ENCODE measurements around the gene FADS1.

DNA sequence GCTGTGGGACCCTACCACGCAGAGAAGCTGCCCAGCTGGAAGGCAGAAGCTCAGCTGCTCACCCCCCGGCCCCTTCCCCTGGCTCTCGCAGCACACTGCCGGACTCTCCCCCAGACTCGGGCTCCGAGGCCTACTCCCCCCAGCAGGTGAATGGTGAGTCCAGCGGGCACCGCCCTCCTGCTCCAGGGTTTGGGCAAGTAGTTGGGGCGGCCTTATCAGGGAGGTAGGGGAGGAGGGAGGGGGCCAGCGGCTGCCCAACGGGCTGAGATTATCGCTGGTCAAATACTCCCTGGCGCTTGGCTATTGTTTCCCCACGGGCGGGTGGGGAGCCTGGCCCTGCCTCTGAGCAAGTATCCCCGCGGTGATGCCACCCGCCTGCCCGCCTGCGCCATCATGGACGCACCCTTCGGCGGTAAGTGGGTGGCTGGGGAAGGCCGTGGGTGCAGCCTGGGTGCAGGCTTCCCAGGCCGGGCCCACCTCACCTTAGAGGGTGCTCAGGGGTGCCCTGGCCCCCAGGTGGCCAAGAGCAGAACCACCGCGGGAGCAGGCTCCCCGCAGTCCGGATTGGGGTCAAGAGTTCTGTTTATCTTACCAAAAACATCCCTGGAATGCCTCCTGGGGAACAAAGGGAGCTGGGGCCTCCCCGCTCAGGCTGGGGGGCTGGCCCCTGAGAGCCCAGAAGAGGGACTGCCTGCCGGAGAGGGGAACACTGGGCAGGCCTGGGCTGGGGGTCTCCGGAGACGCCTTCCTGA, 47.5 kb downstream of the FADS1 start:
- TF ChIP-seq, protein P1, sequence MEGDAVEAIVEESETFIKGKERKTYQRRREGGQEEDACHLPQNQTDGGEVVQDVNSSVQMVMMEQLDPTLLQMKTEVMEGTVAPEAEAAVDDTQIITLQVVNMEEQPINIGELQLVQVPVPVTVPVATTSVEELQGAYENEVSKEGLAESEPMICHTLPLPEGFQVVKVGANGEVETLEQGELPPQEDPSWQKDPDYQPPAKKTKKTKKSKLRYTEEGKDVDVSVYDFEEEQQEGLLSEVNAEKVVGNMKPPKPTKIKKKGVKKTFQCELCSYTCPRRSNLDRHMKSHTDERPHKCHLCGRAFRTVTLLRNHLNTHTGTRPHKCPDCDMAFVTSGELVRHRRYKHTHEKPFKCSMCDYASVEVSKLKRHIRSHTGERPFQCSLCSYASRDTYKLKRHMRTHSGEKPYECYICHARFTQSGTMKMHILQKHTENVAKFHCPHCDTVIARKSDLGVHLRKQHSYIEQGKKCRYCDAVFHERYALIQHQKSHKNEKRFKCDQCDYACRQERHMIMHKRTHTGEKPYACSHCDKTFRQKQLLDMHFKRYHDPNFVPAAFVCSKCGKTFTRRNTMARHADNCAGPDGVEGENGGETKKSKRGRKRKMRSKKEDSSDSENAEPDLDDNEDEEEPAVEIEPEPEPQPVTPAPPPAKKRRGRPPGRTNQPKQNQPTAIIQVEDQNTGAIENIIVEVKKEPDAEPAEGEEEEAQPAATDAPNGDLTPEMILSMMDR (IDR thresholded peaks at IDR 0.05), result no peak
- TF ChIP-seq EP300 (IDR thresholded peaks at IDR 0.05), result no peak
- TF ChIP-seq POLR2A (IDR thresholded peaks at IDR 0.05), result no peak
